HG02623 (cell line): ENCODE data around the gene SDHAF3.
"Not testable (repeated sequence)": the region's sequence is repeated elsewhere in the genome, so short reads cannot be mapped to it uniquely, and the experiment has no call there.

Experiments used
- ATAC-seq: cut with Tn5 transposase; IDR thresholded peaks from one replicate; pipeline ENCODE4 v1.9.1; 2021; ENCODE audit warnings: moderate library complexity; ENCODE audit not compliant: unreplicated experiment

The SDHAF3 gene

GRCh38 chr7:97123115-97123514, 5.6 kb downstream of the SDHAF3 start:
- ATAC-seq = not testable (repeated sequence)

DNA sequence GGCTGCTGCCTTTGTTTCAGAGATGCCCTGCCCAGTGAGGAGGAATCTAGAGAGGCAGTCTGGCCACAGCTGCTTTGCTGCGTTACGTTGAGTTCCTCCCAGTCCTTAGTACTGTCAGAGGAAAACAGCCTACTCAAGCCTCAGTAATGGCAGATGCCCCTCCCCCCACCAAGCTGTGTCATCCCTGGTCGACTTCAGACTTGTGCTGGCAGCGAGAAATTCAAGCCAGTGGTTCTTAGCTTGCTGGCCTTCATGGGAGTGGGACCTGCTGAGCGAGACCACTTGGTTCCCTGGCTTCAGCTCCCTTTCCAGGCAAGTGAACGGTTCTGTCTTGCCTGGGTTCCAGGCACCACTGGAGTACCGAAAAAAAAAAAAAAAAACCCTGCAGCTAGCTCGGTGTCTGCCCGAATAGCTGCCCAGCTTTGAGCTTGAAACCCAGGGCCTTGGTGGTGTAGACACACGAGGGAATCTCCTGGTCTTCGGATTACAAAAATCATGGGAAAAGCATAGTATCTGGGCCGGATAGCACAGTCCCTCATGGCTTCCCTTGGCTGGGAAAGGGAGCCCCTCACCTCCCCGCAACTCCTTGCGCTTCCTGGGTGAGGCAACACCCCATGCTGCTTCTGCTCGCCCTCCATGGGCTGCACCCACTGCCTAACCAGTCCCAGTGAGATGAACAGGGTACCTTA, 9.1 kb downstream of the SDHAF3 start:
- no peak for ATAC-seq

DNA sequence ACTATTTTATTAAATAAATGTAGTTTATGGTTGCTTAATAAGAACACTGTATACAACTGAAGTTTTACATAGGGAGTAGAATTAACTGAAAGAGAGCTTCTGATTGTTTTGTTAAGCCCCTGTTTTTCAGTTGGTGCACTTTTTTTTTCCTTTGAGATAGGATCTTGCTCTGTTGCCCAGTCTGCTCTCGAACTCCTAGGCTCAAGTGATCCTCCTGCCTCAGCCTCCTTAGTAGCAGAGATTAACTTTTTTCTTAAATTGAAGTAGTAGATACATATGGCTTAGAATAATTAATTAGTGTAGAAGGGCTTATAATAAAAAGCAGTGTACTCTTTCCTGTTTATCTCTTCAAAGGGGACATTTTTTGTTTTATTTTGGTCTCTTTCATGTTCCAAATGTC, 11.2 kb downstream of the SDHAF3 start:
- no peak for ATAC-seq

DNA sequence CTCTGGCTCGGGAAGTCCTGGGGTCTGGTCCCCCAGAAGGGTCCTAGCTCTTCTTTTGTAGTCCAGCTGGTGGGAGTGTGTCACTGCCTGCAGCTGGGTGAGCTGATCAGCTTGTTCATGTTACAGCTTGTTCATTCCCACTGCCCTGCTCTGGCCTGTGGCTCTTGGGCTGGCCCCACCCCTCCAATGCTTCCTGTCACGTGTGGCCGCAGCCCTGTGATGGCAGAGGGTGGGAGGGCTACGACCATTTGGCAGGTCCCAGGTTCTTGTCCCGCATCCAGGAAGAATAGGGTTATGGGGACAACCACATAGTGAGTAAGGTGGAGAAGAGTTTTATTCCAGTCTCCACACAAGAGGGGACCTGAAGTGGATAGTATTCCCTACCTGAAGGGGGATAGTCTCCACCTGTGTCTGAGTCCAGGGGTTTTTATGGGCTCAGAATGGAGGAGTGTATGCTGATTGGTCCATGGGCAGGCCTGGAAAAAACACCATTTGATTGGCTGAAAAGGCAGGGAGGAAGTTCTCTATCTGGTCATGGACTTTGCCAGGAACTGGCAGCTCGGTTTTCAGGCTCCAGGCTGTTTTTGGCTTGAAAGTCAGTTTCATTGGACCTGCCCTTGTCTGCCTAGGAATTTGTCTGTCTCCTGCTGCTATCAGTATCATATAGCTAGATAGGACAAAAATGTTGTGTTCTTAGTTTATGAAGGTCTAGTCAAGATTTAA, 13.1 kb downstream of the SDHAF3 start:
- ATAC-seq = no peak

DNA sequence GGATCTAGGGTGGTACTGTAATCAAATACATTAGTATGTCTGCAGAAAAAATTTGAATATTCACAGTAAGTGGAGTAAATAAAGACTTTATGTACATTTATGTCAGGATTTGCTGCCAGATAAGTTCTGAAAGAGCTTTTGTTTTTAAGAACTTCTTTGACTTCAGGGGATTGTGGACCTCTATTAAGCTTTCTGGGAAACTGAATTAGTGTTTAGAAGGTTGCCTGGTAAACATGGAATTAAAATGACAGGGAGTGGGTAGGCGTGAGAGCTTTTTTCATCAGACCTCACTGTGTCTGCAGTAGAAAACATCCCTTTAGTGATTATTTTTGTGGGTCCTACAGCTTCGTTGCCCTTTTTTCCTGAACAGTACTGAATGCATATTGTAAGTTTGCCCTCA, 15.7 kb downstream of the SDHAF3 start:
- ATAC-seq = no peak

DNA sequence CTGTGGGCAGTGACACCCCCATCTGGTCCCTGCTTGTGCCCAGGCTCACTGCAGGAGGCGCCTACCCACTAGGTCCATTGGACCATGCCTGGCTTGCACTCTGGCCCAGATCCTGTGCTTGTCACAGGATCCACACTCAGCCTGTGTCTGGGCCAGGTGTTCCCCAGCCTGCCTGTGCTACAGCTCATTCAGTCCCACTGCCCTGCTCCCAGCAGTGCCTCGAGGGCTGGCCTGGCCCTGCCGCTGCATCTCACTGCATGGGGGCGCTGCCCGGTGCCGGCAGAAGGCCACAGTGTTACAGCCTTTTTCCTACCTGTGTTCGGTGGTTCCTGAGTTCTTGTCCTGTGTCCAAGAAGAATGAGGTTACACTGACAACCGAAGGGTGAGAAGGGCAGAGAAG, 21.3 kb downstream of the SDHAF3 start:
- ATAC-seq = no peak

GRCh38 chr7:97145068-97145467, 27.6 kb downstream of the SDHAF3 start:
- ATAC-seq = no peak

DNA sequence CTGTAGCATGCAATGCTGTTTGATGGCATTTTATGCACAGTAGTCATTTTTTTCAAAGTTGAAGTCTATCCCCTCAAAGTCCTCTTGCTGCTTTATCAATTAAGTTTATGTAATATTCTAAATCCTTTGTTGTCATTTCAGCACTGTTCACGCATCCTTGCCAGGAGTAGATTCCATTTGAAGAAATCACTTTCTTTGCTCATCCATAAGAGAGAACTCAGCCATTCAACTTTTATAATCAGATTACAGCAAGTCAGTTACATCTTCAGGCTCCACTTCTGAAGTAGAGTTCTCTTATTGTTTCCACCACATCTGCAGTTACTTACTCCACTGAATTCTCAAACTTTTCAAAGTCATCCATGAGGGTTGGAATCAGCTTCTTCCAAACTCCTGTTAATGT, 32.3 kb downstream of the SDHAF3 start:
- ATAC-seq = no peak

- ATAC-seq = no peak
Observed at GRCh38 chr7:97155897-97156418, 38.5 kb downstream of the SDHAF3 start.

DNA sequence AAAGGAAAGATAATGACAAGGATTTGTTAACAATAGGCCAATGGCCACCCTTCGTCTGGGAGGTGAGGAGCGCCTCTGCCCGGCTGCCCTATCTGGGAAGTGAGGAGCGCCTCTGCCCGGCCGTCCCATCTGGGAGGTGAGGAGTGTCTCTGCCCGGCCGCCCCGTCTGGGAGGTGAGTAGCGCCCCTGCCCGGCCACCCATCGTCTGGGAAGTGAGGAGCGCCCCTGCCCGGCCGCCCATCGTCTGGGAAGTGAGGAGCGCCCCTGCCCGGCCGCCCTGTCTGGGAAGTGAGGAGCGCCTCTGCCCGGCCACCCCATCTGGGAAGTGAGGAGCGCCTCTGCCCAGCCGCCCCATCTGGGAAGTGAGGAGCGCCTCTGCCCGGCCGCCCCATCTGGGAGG, 42.5 kb downstream of the SDHAF3 start:
- not testable (repeated sequence) for ATAC-seq

DNA sequence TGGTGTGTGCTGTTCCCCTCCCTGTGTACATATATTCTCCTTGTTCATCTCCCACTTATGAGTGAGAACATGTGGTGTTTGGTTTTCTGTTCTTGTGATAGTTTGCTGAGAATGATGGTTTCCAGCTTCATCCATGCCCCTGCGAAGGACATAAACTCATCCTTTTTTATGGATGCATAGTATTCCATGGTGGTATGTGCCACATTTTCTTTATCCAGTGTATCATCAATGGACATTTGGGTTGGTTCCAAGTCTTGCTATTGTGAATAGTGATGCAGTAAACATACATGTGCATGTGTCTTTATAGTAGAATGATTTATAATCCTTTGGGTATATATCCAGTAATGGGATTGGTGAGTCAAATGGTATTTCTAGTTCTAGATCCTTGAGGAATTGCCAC, 44.1 kb downstream of the SDHAF3 start:
- ATAC-seq = not testable (repeated sequence)

DNA sequence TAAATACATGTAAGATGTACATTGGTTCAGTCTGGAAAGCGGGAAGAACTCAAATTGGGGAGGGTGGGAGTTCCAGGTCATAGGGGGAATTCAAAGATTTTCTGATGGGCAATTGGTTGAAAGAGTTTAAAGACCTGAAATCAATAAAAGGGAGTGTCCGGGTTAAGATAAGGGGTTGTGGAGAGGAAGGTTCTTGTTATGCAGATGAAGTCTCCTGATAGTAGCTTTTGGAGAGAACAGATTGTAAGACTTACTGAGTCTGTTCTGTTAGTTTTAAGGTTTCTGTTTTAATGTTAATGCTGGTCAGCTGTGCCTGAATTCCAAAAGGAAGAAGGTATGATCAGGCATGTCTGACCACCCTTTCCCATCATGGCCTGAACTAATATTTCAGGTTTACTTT, 48.8 kb downstream of the SDHAF3 start:
- no peak for ATAC-seq

DNA sequence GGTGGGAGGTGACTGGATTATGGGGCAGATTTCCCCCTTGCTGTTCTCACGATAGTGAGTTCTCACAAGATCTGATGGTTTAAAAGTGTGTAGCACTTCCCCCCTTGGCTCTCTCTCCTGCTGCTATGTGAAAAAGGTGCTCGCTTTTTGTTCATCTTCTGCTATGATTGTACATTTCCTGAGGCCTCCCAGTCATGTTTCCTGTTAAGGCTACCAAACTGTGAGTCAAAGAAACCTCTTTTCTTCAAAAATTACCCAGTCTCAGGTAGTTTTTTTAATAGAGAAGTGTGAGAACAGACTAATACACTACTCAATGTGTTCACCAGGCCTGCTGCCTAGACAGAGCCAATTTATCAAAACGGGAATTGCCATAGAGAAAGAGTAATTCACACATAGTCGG, 49.7 kb downstream of the SDHAF3 start:
- ATAC-seq = no peak

DNA sequence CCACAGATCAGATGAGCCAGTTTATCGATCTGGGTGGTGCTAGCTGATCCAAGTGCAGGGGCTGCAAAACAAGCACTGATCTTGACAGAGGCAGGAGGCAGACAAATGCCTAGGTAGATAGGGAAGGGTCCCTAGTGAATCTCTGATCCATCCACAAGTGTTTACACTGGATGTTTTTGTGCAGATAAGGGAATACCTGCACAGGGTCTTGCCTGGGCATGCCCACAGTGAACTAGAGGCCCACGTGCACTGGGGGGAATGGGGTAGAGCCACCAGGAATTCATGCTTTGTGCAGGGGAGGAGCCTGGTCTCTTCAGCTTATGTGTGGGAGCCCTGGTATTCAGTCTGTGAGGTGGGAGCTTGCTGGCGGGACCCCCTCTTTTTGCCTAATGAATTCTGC, 50.3 kb downstream of the SDHAF3 start:
- ATAC-seq = no peak

- no peak for ATAC-seq
Observed at GRCh38 chr7:97174303-97174702, 56.8 kb downstream of the SDHAF3 start.

DNA sequence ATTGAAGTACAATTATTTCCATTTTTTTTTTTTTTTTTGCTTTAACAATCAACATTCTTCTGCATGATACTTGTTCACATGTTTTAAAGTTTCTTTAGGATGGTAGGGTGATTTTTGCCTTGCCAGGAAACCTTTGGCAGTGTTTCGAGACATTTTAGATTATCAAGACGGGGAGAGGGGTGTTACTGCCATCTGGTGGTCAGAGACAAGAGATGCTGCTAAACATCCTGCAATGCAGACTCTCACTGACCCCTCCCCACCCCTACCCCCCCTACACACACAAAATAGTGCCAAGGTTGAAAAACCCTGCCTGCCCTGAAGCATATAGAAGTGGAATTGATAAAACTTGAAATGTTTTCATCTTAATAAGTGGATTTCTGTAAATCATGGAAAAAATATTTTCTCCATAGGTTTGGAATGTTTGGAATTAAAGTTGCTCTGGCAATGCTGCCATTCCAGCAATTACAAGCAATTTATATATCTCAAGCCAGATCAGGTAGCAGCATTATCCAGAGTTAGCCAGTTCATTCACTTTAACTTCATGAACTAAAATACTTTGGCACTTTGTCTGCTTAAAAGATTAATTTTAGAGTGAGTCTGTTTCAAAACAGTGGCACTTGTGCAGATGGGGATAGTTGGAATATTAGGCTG, 62.1 kb downstream of the SDHAF3 start:
- ATAC-seq = peak; percentile 74

GRCh38 chr7:97187067-97187466, 69.6 kb downstream of the SDHAF3 start:
- no peak for ATAC-seq

DNA sequence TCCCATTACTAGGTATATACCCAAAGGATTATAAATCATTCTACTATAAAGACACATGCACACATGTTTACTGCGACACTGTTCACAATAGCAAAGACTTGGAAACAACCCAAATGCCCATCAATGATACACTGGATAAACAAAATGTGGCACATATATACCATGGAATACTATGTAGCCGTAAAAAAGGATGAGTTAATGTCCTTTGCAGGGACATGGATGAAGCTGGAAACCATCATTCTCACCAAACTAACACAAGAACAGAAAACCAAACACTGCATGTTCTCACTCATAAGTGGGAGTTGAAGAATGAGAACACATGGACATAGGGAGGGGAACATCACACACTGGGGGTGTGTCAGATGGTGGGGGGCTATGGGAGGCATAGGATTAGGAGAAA, 78.7 kb downstream of the SDHAF3 start:
- ATAC-seq = not testable (repeated sequence)

- ATAC-seq = no peak
Observed at GRCh38 chr7:97198596-97198995, 81.1 kb downstream of the SDHAF3 start.

- ATAC-seq = no peak
Observed at GRCh38 chr7:97200018-97200417, 82.5 kb downstream of the SDHAF3 start.

DNA sequence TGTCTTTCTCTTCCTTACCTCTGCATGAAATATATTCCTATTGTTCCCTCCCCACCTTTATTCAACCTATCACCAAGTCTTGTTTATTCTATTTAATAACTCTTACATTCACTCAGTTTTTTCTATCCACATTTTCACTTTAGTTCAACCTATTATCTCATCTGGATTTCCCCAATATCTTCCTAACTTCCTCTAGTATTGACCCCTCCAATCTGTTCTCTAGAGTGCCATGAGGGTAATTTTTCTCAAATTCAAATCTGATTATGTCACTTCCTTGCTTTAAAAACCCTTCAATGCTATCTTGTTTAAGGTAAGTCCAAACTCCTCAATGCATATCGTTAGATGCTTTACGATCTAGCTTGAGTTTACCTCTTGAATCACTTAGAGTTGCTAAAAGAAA, 86.5 kb downstream of the SDHAF3 start:
- no peak for ATAC-seq

- no peak for ATAC-seq
Observed at GRCh38 chr7:97204821-97205220, 87.3 kb downstream of the SDHAF3 start.
